Naive thymus-derived CD8-positive, alpha-beta T cell (primary cell): ENCODE data around the gene KIF13A. TPM values are rescaled to one million over a fixed set of nuclear protein-coding genes. Genes with fewer than 3 reads are reported as not detected.
A peak's percentile ranks its signal among the peaks of the same experiment; 100 is the strongest.

Experiments used
- ATAC-seq, 2 donors: fragments of 150-1000 bp; cut with Tn5 transposase in 1 of 2; sonication (Bioruptor Pico), chemical (Tn5 transposase) in 1 of 2; 1 replicate in 1 of 2; 2 replicates in 1 of 2; pipeline ENCODE4 v1.10.0; 2021; ENCODE audit warnings: mild to moderate bottlenecking in 2 of 2, moderate library complexity in 2 of 2
- POLR2A ChIA-PET: fragments of 350-600 bp; sonication (Branson Sonifier 250); formaldehyde crosslinking; loops from one replicate; lab custom pipeline; 2021; ENCODE audit warnings: antibody characterized with exemption; lab: Charles Lee
- DNase-seq, 10 donors: peaks; one replicate each; pipeline versions ENCODE4 v3.0.0 to v3.0.0-alpha.2; 2020 to 2022
- H3K27ac Mint-ChIP-seq, 10 donors: one replicate each; pipeline ENCODE4 v1.8.0; 2020 to 2022; ENCODE audit warnings: mild to moderate bottlenecking in 10 of 10, mixed read lengths in 10 of 10, moderate library complexity in 4 of 10, inconsistent platforms in 1 of 10
- H3K27me3 Mint-ChIP-seq, 5 donors: one replicate each; pipeline ENCODE4 v1.8.0; 2021 to 2022; ENCODE audit warnings: mixed read lengths in 5 of 5
- H3K36me3 Mint-ChIP-seq, 3 donors: one replicate each; pipeline ENCODE4 v1.8.0; 2020 to 2022; ENCODE audit warnings: mixed read lengths in 3 of 3, mild to moderate bottlenecking in 2 of 3, inconsistent platforms in 1 of 3
- H3K4me1 Mint-ChIP-seq, 4 donors: one replicate each; pipeline ENCODE4 v1.8.0; 2021 to 2022; ENCODE audit warnings: mixed read lengths in 4 of 4
- H3K4me3 Mint-ChIP-seq, 10 donors: one replicate each; pipeline ENCODE4 v1.8.0; 2020 to 2022; ENCODE audit warnings: mild to moderate bottlenecking in 10 of 10, mixed read lengths in 10 of 10, moderate library complexity in 6 of 10, inconsistent platforms in 1 of 10
- H3K9me3 Mint-ChIP-seq, 9 donors: one replicate each; pipeline ENCODE4 v1.8.0; 2020 to 2022; ENCODE audit warnings: mixed read lengths in 9 of 9, mild to moderate bottlenecking in 3 of 9, inconsistent platforms in 1 of 9, moderate library complexity in 1 of 9
- polyA plus RNA-seq, 3 donors: library from polyadenylated mRNA; unstranded; fragments of 300-500 nt; fragmentation: Illumina TruSeq; gene quantifications; one replicate each; pipeline ENCODE4 v1.2.3, GENCODE V29; 2021
- total RNA-seq, 8 experiments: library from RNA in 2 of 8; stranded (reverse) in 2 of 8; gene quantifications; one replicate each; pipeline ENCODE4 v1.2.3 and lab custom pipeline; 2021 to 2026

KIF13A gene
- under 1 TPM; 0.49 to 0.81 TPM for total RNA-seq
- not detected for polyA plus RNA-seq
- 0 to 1.4 (median 0.23) reads per million in 6 experiments for total RNA-seq (lab: John Stamatoyannopoulos, UW)

- peaks cover 27 to 56% (median 36%) of the 10 kb centered on the region in 5 donors for H3K27me3 Mint-ChIP-seq
- POLR2A ChIA-PET = no interaction called here
These were observed at the start of gene KIF13A for GRCh38 chr6:17987447-17987696. KIF13A (minus strand) TSS chr6:17987635; CDS start chr6:17987463, 172 bp downstream.

GRCh38 chr6:18036781-18037180 is 49.3 kb upstream of the KIF13A start:
- POLR2A ChIA-PET = no interaction called here
- no peak overlapping the region for H3K27ac Mint-ChIP-seq
- no peak overlapping the region for H3K4me3 Mint-ChIP-seq
- H3K27me3 Mint-ChIP-seq = peaks cover 0 to 4% (median 2%) of the 10 kb centered on the region in 5 donors
- H3K36me3 Mint-ChIP-seq = no peaks in the 10 kb centered on the region
- peaks cover 0 to 2% (median 0%) of the 10 kb centered on the region in 9 donors for H3K9me3 Mint-ChIP-seq
- ATAC-seq = no peak
- DNase-seq = no peak
- H3K4me1 Mint-ChIP-seq = no peaks in the 10 kb centered on the region

More at GRCh38 chr6:17987447-17987696, at the start of gene KIF13A:
- DNase-seq = peak in 1 of 10 donors; percentile 1
- ATAC-seq = peak in 1 of 2 donors; percentile 70
- peak within 1 kb of the TSS; percentile 79 to 95 (median 92) for H3K4me3 Mint-ChIP-seq
- H3K27ac Mint-ChIP-seq = peak within 1 kb of the TSS in 4 of 10 donors; percentile 30 to 76 (median 62)
- H3K4me1 Mint-ChIP-seq = peaks cover 1 to 32% (median 15%) of the 10 kb centered on the region in 4 donors
- H3K9me3 Mint-ChIP-seq = peaks cover 0 to 10% (median 0%) of the 10 kb centered on the region in 9 donors
- H3K36me3 Mint-ChIP-seq = peaks cover 0 to 6% (median 0%) of the 10 kb centered on the region in 3 donors

GRCh38 chr6:18035330-18035854 is 48.0 kb upstream of the KIF13A start:
- H3K9me3 Mint-ChIP-seq = peaks cover 0 to 2% (median 0%) of the 10 kb centered on the region in 9 donors

GRCh38 chr6:18034798-18035202 is 47.4 kb upstream of the KIF13A start:
- ATAC-seq (no peak), DNase-seq (no peak)
- POLR2A ChIA-PET = no interaction called here
- H3K27ac Mint-ChIP-seq = no peak overlapping the region
- no peaks in the 10 kb centered on the region for H3K36me3 Mint-ChIP-seq
- peaks cover 0 to 2% (median 0%) of the 10 kb centered on the region in 9 donors for H3K9me3 Mint-ChIP-seq
- H3K4me1 Mint-ChIP-seq = no peaks in the 10 kb centered on the region
- peaks cover 3 to 10% (median 7%) of the 10 kb centered on the region in 5 donors for H3K27me3 Mint-ChIP-seq
- H3K4me3 Mint-ChIP-seq = no peak overlapping the region

More at GRCh38 chr6:18035330-18035854, 48.0 kb upstream of the KIF13A start:
- DNase-seq (no peak), ATAC-seq (no peak)
- Mint-ChIP-seq H3K4me3 (no peak overlapping the region), H3K27me3 (peaks cover 3 to 10% (median 4%) of the 10 kb centered on the region in 5 donors), H3K36me3 (no peaks in the 10 kb centered on the region), H3K4me1 (no peaks in the 10 kb centered on the region), H3K27ac (peak overlapping the region in 1 of 10 donors; percentile 36)
- POLR2A ChIA-PET = no interaction called here

GRCh38 chr6:18031680-18032256 is 44.3 kb upstream of the KIF13A start:
- H3K27ac Mint-ChIP-seq = no peak overlapping the region
- H3K27me3 Mint-ChIP-seq = peaks cover 3 to 12% (median 9%) of the 10 kb centered on the region in 5 donors
- no peaks in the 10 kb centered on the region for H3K36me3 Mint-ChIP-seq
- DNase-seq (no peak), ATAC-seq (no peak)
- H3K9me3 Mint-ChIP-seq = no peaks in the 10 kb centered on the region
- H3K4me3 Mint-ChIP-seq = no peak overlapping the region
- H3K4me1 Mint-ChIP-seq = no peaks in the 10 kb centered on the region
- POLR2A ChIA-PET = no interaction called here

GRCh38 chr6:18031189-18031588 is 43.8 kb upstream of the KIF13A start:
- ATAC-seq (no peak), DNase-seq (no peak)
- Mint-ChIP-seq H3K27ac (no peak overlapping the region), H3K4me1 (no peaks in the 10 kb centered on the region), H3K36me3 (no peaks in the 10 kb centered on the region), H3K9me3 (no peaks in the 10 kb centered on the region), H3K4me3 (no peak overlapping the region), H3K27me3 (peaks cover 3 to 15% (median 9%) of the 10 kb centered on the region in 5 donors)
- POLR2A ChIA-PET = no interaction called here

GRCh38 chr6:18028332-18028731 is 40.9 kb upstream of the KIF13A start:
- ATAC-seq (no peak), DNase-seq (no peak)
- H3K9me3 Mint-ChIP-seq = no peaks in the 10 kb centered on the region
- H3K27ac Mint-ChIP-seq = no peak overlapping the region
- no peaks in the 10 kb centered on the region for H3K4me1 Mint-ChIP-seq
- H3K36me3 Mint-ChIP-seq = no peaks in the 10 kb centered on the region
- H3K4me3 Mint-ChIP-seq = no peak overlapping the region
- peaks cover 3 to 15% (median 10%) of the 10 kb centered on the region in 5 donors for H3K27me3 Mint-ChIP-seq
- POLR2A ChIA-PET = no interaction called here

GRCh38 chr6:18025596-18025995 is 38.2 kb upstream of the KIF13A start:
- H3K4me3 Mint-ChIP-seq = no peak overlapping the region
- POLR2A ChIA-PET = no interaction called here
- peaks cover 0 to 9% (median 5%) of the 10 kb centered on the region in 5 donors for H3K27me3 Mint-ChIP-seq
- ATAC-seq (no peak), DNase-seq (no peak)
- no peaks in the 10 kb centered on the region for H3K4me1 Mint-ChIP-seq
- H3K9me3 Mint-ChIP-seq = peaks cover 0 to 4% (median 0%) of the 10 kb centered on the region in 9 donors
- H3K27ac Mint-ChIP-seq = no peak overlapping the region
- H3K36me3 Mint-ChIP-seq = no peaks in the 10 kb centered on the region

GRCh38 chr6:18024876-18025275 is 37.4 kb upstream of the KIF13A start:
- ATAC-seq (no peak), DNase-seq (no peak)
- H3K4me3 Mint-ChIP-seq = no peak overlapping the region
- peaks cover 0 to 9% (median 3%) of the 10 kb centered on the region in 5 donors for H3K27me3 Mint-ChIP-seq
- H3K36me3 Mint-ChIP-seq = no peaks in the 10 kb centered on the region
- peaks cover 0 to 7% (median 0%) of the 10 kb centered on the region in 9 donors for H3K9me3 Mint-ChIP-seq
- POLR2A ChIA-PET = no interaction called here
- H3K27ac Mint-ChIP-seq = no peak overlapping the region
- H3K4me1 Mint-ChIP-seq = no peaks in the 10 kb centered on the region

- no peak overlapping the region for H3K27ac Mint-ChIP-seq
- H3K4me3 Mint-ChIP-seq = no peak overlapping the region
- H3K9me3 Mint-ChIP-seq = peaks cover 0 to 7% (median 0%) of the 10 kb centered on the region in 9 donors
- no peaks in the 10 kb centered on the region for H3K4me1 Mint-ChIP-seq
- no peak for DNase-seq
- no peaks in the 10 kb centered on the region for H3K36me3 Mint-ChIP-seq
- ATAC-seq = no peak
- peaks cover 0 to 8% (median 2%) of the 10 kb centered on the region in 5 donors for H3K27me3 Mint-ChIP-seq
- POLR2A ChIA-PET = no interaction called here
These were observed 36.5 kb upstream of the KIF13A start for GRCh38 chr6:18023891-18024290.

- Mint-ChIP-seq H3K36me3 (no peaks in the 10 kb centered on the region), H3K27ac (no peak overlapping the region), H3K9me3 (peaks cover 0 to 7% (median 0%) of the 10 kb centered on the region in 9 donors), H3K4me1 (no peaks in the 10 kb centered on the region), H3K4me3 (no peak overlapping the region), H3K27me3 (peaks cover 0 to 10% (median 2%) of the 10 kb centered on the region in 5 donors)
- DNase-seq = no peak
- POLR2A ChIA-PET = no interaction called here
- ATAC-seq = no peak
These were observed 35.2 kb upstream of the KIF13A start for GRCh38 chr6:18022398-18023231.

GRCh38 chr6:18021166-18021850 is 33.9 kb upstream of the KIF13A start:
- H3K27me3 Mint-ChIP-seq = peaks cover 0 to 4% (median 2%) of the 10 kb centered on the region in 5 donors
- ATAC-seq (no peak), DNase-seq (no peak)
- H3K27ac Mint-ChIP-seq = no peak overlapping the region
- H3K9me3 Mint-ChIP-seq = peaks cover 0 to 7% (median 0%) of the 10 kb centered on the region in 9 donors
- no peaks in the 10 kb centered on the region for H3K4me1 Mint-ChIP-seq
- POLR2A ChIA-PET = no interaction called here
- H3K36me3 Mint-ChIP-seq = no peaks in the 10 kb centered on the region
- H3K4me3 Mint-ChIP-seq = no peak overlapping the region
